Measurements from ENCODE around the gene UTP14C. TPM values are rescaled to one million over a fixed set of nuclear protein-coding genes. Genes with fewer than 3 reads are reported as not detected.

The UTP14C gene
- total RNA-seq, 2 experiments from 2014 or later: 6.2 to 6.6 TPM

DNA sequence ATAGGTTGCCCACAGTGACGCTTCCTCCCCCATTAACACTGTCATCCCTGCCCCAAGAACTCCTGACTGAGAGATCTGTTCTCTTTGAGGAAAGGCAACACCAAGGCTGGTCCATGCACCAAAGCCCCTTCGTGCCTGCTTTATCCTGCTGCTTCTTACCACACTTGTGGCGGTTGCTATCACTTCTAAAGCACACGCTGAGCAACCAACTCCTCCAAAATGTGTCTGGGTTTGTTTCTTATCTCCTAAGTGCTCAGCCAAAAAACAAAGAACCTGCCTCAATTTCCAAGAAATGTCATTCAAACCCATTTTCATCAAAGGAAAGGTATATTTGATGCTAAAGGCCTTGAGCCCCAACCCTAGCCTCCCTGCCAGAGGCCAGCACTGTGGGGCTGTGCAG is 27.9 kb upstream of the UTP14C start:
- no peak overlapping the region for H3K27ac Mint-ChIP-seq
- peaks cover 9% of the 10 kb centered on the region for H3K27me3 Mint-ChIP-seq
- H3K36me3 Mint-ChIP-seq: no peaks in the 10 kb centered on the region
- intact Hi-C loops (cut with micrococcal nuclease): no loop called here
- no peak overlapping the region for H3K4me3 Mint-ChIP-seq
- DNase-seq: no peak
- ChIA-PET CTCF (interaction anchor here (0.9 kb wide), 1 partner anchor 454 kb away, joined by 3 read pairs; no protein-coding TSS in a partner anchor), POLR2A (no interaction called here)
- H3K4me1 Mint-ChIP-seq (ENCODE audit: low read depth): no peaks in the 10 kb centered on the region
- H3K9me3 Mint-ChIP-seq: no peaks in the 10 kb centered on the region

DNA sequence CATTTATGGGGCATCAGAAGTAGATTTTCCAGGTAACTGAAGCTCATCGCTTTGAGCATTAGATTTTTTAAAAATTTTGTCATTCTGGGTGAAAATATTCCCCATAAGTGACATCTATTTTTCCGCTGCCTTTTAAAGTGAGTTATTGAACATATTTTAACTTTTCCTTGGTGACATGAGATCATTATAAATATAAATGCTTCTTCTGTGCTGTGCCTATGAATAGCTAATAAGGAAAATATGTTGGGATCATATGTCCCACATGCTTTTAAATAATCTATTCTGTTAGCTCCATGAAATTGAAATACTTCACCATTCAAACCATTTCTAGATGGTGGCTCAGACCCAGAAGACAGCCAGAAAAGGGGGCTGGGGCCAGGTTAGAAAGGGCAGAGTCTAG is 27.3 kb upstream of the UTP14C start:
- no peaks in the 10 kb centered on the region for H3K36me3 Mint-ChIP-seq
- no peak overlapping the region for H3K27ac Mint-ChIP-seq
- DNase-seq: no peak
- no peaks in the 10 kb centered on the region for H3K4me1 Mint-ChIP-seq (ENCODE audit: low read depth)
- intact Hi-C loops (cut with micrococcal nuclease): no loop called here
- CTCF ChIA-PET: interaction anchor here (0.9 kb wide), 1 partner anchor 454 kb away, joined by 3 read pairs; no protein-coding TSS in a partner anchor
- POLR2A ChIA-PET: no interaction called here
- H3K9me3 Mint-ChIP-seq: no peaks in the 10 kb centered on the region
- peaks cover 9% of the 10 kb centered on the region for H3K27me3 Mint-ChIP-seq
- no peak overlapping the region for H3K4me3 Mint-ChIP-seq

DNA sequence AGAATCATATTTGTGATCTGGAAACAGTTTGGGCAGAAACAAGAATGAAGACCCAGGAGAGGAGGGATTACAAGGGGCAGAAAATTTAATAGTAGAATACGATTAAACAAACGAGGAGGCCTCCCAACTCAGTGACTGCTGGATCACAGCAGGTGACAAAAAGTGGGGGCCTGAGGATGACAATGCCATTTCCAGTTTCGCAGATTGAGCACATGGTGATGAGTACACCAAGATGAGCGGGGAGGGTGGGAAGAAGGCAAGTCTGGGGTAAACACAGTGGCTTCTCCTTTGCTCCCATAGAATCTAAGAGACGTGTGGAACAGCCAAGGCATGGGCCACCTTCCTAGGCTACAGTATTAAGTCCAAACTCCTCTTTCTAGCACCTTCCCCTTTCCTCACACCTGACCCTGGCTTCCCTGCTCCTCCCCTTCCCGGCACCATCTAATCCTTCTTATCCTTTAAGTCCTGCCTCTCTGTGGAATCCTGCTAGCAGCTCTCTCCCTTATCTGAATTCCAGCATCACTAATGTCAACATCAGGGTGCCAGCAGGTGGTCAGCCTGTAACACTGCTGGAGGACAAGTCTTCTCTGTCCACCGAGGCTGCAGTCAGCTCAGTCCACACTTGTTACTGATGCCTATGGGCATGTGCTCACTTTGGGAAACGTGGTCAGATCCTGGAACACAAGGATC is 26.7 kb upstream of the UTP14C start:
- intact Hi-C loops (cut with micrococcal nuclease): no loop called here
- H3K9me3 Mint-ChIP-seq: no peaks in the 10 kb centered on the region
- no peak overlapping the region for H3K27ac Mint-ChIP-seq
- POLR2A ChIA-PET: no interaction called here
- CTCF ChIA-PET: interaction anchor here (0.9 to 1.3 kb wide), 2 partner anchors 130 to 453 kb away, joined by 3 read pairs; no protein-coding TSS in a partner anchor
- H3K4me3 Mint-ChIP-seq: no peak overlapping the region
- H3K36me3 Mint-ChIP-seq: no peaks in the 10 kb centered on the region
- peaks cover 9% of the 10 kb centered on the region for H3K27me3 Mint-ChIP-seq
- DNase-seq: no peak
- no peaks in the 10 kb centered on the region for H3K4me1 Mint-ChIP-seq (ENCODE audit: low read depth)

DNA sequence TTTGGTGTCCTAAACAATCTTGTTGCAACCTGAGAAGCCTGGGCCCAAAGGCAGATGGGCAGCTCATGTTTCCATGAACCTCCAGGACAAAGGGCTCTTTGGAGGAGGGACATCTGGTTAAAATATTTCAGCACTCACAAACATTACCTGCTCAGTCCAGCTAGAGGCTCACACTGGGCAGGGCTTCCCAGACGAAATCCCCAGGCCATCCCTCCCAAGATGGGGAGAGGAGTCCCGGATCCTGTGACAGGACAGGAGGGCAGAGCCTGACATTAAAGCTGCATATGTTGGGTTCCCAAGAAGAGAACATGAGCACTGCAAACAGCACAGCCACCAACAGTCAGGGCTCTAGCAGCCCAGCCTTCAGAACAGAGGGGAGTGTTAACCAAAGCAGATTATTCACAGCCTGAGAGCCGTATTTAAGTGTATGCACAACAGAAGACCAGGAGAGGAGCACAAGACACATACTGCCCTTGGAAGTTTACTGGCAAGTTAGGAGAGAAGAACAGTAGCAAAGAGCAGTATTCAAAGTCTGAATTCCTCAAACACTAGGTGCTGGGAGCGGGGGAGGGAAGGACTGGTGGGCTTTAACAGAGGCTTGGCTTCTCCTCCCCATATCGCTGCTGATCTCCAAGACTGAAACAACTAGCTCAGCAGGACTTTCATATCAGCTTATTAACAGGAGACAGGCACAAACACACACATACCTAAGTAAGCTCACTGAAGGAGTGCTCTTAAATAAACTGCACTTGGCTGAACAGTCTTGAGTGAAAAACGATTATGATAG is 25.6 kb upstream of the UTP14C start:
- no peak overlapping the region for H3K4me3 Mint-ChIP-seq
- CTCF ChIA-PET: interaction anchor here (0.9 to 1.3 kb wide), 2 partner anchors 22 to 129 kb away, joined by 3 to 4 read pairs; no protein-coding TSS in a partner anchor
- POLR2A ChIA-PET: no interaction called here
- no peaks in the 10 kb centered on the region for H3K9me3 Mint-ChIP-seq
- peaks cover 9% of the 10 kb centered on the region for H3K27me3 Mint-ChIP-seq
- no peak for DNase-seq
- no peaks in the 10 kb centered on the region for H3K4me1 Mint-ChIP-seq (ENCODE audit: low read depth)
- intact Hi-C loops (cut with micrococcal nuclease): no loop called here
- H3K27ac Mint-ChIP-seq: no peak overlapping the region
- H3K36me3 Mint-ChIP-seq: no peaks in the 10 kb centered on the region

DNA sequence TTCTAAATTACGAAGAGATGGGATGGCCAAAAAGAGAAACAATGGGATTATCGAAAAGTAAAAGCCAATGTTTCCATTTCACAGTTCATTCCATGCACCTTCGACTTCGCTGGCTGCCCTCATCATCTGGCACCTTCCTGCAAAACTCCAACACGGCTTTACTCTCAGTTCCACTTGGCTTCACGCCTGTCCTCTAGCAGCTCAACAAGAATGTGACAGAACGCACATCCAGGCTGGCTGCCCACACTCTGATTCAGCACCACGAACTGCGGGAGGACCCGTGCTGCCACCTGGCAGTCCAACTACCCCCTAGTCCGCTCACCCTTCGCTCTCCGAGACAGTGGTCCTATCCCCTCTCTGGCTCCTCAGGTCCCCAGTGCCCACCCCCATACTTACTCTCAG is 25.0 kb upstream of the UTP14C start:
- DNase-seq: no peak
- Mint-ChIP-seq H3K27me3 (peaks cover 9% of the 10 kb centered on the region), H3K36me3 (no peaks in the 10 kb centered on the region), H3K4me1 (ENCODE audit: low read depth) (no peaks in the 10 kb centered on the region), H3K9me3 (no peaks in the 10 kb centered on the region), H3K4me3 (no peak overlapping the region), H3K27ac (no peak overlapping the region)
- POLR2A ChIA-PET: no interaction called here
- CTCF ChIA-PET: interaction anchor here (0.9 to 2.5 kb wide), 4 partner anchors 23 to 451 kb away, joined by 3 to 24 read pairs (median 4); partner anchors contain the start of genes NEK5 and VPS36
- intact Hi-C loops (cut with micrococcal nuclease): no loop called here

DNA sequence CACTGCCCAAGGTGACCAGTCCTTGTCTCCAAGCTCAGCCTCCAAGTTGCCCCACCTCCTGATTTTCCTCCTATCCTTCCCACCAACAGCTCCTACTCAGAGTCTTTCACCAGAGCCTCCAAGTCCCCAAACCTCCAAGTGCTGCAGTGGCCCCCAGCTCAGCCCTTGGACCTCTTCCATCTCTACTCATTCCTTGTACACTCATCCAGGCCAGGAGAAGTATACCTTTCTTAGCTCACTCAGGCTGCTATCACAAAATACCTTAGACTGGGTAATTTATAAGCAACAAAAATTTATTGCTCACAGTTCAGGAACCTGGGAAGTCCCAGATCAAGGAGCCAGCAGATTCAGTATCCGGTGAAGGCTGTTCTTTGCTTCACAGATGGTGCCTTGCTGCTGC is 24.6 kb upstream of the UTP14C start:
- Mint-ChIP-seq H3K36me3 (no peaks in the 10 kb centered on the region), H3K4me1 (ENCODE audit: low read depth) (no peaks in the 10 kb centered on the region), H3K9me3 (no peaks in the 10 kb centered on the region), H3K27me3 (peaks cover 9% of the 10 kb centered on the region), H3K27ac (no peak overlapping the region), H3K4me3 (no peak overlapping the region)
- intact Hi-C loops (cut with micrococcal nuclease): no loop called here
- POLR2A ChIA-PET: no interaction called here
- CTCF ChIA-PET: interaction anchor here (0.9 to 2.5 kb wide), 4 partner anchors 23 to 451 kb away, joined by 3 to 24 read pairs (median 4); partner anchors contain the start of genes NEK5 and VPS36
- DNase-seq: no peak

DNA sequence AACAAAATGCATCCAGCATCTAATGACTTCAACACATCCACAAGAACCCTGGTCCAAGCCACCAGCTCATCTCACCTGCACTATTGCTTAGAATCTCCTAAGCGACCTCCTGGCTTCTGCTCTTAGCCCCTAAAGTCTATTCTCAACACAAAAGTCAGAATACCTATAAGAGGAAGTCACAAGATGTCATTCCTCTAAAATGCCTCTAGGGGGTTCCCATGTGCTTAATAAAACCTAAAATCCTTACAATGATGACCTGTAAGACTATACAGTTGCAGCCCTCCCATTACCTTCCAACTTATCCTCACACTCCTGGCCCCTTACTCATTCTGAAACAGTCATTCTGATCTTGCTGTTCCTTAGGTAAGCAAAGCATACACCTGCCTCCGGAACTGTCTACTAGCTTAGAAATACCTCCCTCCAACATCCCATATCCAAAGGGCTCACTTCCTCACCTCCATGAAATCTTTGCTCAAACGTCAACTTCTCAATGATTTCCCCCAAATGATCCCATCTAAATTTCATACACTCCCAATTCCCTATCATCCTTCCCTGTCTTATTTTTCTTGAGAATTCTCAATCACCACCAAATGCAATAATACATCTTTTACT is 23.3 kb upstream of the UTP14C start:
- H3K4me1 Mint-ChIP-seq (ENCODE audit: low read depth): no peaks in the 10 kb centered on the region
- no peaks in the 10 kb centered on the region for H3K9me3 Mint-ChIP-seq
- H3K27ac Mint-ChIP-seq: no peak overlapping the region
- peaks cover 9% of the 10 kb centered on the region for H3K27me3 Mint-ChIP-seq
- intact Hi-C loops (cut with micrococcal nuclease): loop anchor here (1.0 kb wide), 2 partner anchors 105 to 126 kb away; no protein-coding TSS in a partner anchor
- ChIA-PET CTCF (interaction anchor here (0.6 to 2.6 kb wide), 12 partner anchors 8 to 235 kb away, joined by 3 to 24 read pairs (median 3); partner anchors contain the start of genes ALG11, ATP7B and NEK5), POLR2A (no interaction called here)
- no peak overlapping the region for H3K4me3 Mint-ChIP-seq
- no peak for DNase-seq
- no peaks in the 10 kb centered on the region for H3K36me3 Mint-ChIP-seq

DNA sequence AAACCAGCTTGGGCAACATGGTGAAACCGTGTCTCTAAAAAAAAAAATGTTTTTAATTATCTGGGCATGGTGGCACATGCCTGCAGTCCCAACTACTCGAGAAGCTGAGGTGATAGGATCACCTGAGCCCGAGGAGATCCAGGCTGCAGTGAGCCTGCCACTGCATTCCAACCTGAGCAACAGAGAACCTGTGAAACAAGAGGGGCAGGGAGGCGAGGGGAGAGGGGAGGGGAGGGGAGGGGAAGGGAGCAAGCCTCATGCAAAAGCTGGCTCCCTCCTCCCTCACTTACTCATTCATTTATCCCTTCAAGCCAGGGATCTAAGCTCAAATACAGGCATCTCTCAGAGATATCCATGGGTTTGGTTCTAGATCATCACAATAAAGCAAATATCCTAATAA is 22.1 kb upstream of the UTP14C start:
- no peak overlapping the region for H3K4me3 Mint-ChIP-seq
- POLR2A ChIA-PET: interaction anchor here (0.6 kb wide), 1 partner anchor 244 kb away, joined by 6 read pairs; no protein-coding TSS in a partner anchor
- no peaks in the 10 kb centered on the region for H3K36me3 Mint-ChIP-seq
- no peak for DNase-seq
- H3K9me3 Mint-ChIP-seq: no peaks in the 10 kb centered on the region
- no peak overlapping the region for H3K27ac Mint-ChIP-seq
- CTCF ChIA-PET: interaction anchor here (0.7 to 2.6 kb wide), 7 partner anchors 10 to 234 kb away, joined by 3 to 18 read pairs (median 4); partner anchors contain the start of genes ALG11 and ATP7B
- H3K4me1 Mint-ChIP-seq (ENCODE audit: low read depth): no peaks in the 10 kb centered on the region
- H3K27me3 Mint-ChIP-seq: peaks cover 10% of the 10 kb centered on the region
- intact Hi-C loops (cut with micrococcal nuclease): no loop called here

DNA sequence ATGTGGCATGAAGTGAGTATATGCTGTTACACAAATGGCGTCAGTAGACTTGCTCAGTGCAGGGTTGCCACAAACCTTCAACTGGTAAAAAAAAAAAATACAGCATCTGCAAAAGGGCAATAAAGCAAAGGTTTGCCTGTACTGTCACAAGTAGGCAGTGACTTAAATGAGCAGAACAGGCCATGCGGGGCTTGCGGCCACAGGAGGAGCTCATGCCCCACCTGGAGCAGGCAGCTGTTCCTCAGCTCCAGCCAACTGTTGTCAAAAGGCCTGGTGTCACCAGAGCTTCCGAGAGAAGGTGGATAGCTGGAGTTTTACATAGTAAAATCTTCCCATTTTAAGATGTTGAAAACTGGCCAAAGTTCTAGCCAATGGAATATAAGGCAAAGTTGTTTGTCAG is 20.9 kb upstream of the UTP14C start:
- CTCF ChIA-PET: interaction anchor here (0.9 to 2.6 kb wide), 2 partner anchors 9 to 149 kb away, joined by 4 to 18 read pairs; partner anchors contain the start of genes ALG11 and ATP7B
- no peak overlapping the region for H3K27ac Mint-ChIP-seq
- no peaks in the 10 kb centered on the region for H3K36me3 Mint-ChIP-seq
- H3K9me3 Mint-ChIP-seq: no peaks in the 10 kb centered on the region
- POLR2A ChIA-PET: no interaction called here
- DNase-seq: no peak
- H3K4me3 Mint-ChIP-seq: no peak overlapping the region
- H3K27me3 Mint-ChIP-seq: peaks cover 11% of the 10 kb centered on the region
- H3K4me1 Mint-ChIP-seq (ENCODE audit: low read depth): no peaks in the 10 kb centered on the region
- intact Hi-C loops (cut with micrococcal nuclease): no loop called here

DNA sequence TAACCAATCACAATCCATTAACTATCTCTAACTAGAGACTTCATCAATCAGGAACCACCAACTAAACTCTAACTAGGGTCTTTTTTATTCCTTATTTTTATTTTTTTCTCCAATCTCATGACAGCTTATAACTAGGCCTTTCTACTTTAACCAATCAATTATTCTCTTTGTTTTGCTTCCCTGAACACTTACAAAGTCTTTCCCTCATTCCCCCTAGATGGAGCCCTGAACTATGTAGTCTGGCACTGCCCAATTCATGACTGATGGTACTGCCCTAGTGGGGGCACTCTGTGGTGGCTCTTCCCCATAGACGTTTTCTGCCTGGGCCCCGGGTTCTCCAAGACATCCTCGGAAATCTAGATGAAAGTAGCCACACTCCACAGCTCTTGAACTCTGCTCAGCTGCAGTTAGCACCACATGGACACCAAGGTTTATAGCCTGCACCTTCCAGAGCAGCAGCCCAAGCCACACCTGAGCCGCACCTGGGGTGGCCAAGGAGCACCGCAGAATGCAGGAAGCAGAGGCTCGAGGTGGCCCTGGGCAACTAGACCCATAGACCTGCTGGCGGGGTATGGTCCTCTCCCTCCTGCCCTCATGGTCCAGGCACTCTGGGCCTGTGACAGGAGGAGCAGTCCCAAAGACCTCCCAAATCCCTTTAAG is 19.9 kb upstream of the UTP14C start:
- H3K4me3 Mint-ChIP-seq: no peak overlapping the region
- H3K27ac Mint-ChIP-seq: no peak overlapping the region
- ChIA-PET POLR2A (no interaction called here), CTCF (interaction anchor here (0.7 to 1.8 kb wide), 2 partner anchors 114 to 123 kb away, joined by 3 to 7 read pairs; no protein-coding TSS in a partner anchor)
- no peak for DNase-seq
- peaks cover 13% of the 10 kb centered on the region for H3K27me3 Mint-ChIP-seq
- H3K4me1 Mint-ChIP-seq (ENCODE audit: low read depth): no peaks in the 10 kb centered on the region
- intact Hi-C loops (cut with micrococcal nuclease): no loop called here
- no peaks in the 10 kb centered on the region for H3K36me3 Mint-ChIP-seq
- H3K9me3 Mint-ChIP-seq: no peaks in the 10 kb centered on the region

DNA sequence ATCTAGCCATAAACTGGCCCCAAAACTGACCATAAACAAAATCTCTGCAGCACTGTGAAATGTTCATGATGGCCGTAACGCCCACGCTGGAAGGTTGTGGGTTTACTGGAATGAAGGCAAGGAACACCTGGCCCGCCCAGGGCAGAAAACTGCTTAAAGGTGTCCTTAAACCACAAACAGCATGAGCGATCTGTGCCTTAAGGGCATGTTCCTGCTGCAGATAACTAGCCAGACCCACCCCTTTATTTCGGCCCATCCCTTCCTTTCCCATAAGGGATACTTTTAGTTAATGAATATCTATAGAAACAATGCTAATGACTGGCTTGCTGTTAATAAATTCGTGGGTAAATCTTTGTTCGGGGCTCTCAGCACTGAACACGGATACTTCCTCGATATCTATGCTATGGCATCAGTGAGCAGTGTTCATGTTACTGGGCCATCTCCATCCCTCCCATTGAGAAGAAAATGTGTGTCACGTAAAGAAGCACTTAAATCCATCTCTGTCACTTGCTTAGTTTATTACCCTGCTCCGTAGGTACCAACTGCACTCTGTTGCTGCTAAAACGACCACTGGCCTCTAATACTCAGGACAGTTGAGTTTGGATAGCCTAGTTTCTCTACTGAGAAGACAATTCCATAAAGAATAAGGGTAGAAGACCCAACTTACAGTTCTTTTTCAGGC is 18.5 kb upstream of the UTP14C start:
- Mint-ChIP-seq H3K9me3 (no peaks in the 10 kb centered on the region), H3K4me1 (ENCODE audit: low read depth) (peaks cover 4% of the 10 kb centered on the region), H3K4me3 (no peak overlapping the region), H3K36me3 (no peaks in the 10 kb centered on the region), H3K27me3 (peaks cover 17% of the 10 kb centered on the region), H3K27ac (no peak overlapping the region)
- POLR2A ChIA-PET: no interaction called here
- CTCF ChIA-PET: interaction anchor here (1.8 kb wide), 1 partner anchor 121 kb away, joined by 7 read pairs; no protein-coding TSS in a partner anchor
- no peak for DNase-seq
- intact Hi-C loops (cut with micrococcal nuclease): no loop called here
